WTC11 (cell line): ENCODE data around the gene DOCK8. TPM values are rescaled to one million over a fixed set of nuclear protein-coding genes. Genes with fewer than 3 reads are reported as not detected.
A peak's percentile ranks its signal among the peaks of the same experiment; 100 is the strongest.

Experiments
- ATAC-seq: fragments of 200-7000 bp; cut with Tn5 transposase; 2 replicates; pipeline ENCODE4 v1.10.0; 2021; ENCODE audit warnings: mild to moderate bottlenecking, moderate library complexity
- CTCF ChIA-PET: fragments of 300-600 bp; sonication (Branson Sonifier 250); formaldehyde crosslinking; loops from one replicate; lab custom pipeline; 2021; ENCODE audit warnings: antibody characterized with exemption; lab: Charles Lee
- POLR2A ChIA-PET: fragments of 350-600 bp; sonication (Branson Sonifier 250); formaldehyde crosslinking; loops from one replicate; lab custom pipeline; 2021; ENCODE audit warnings: antibody characterized with exemption; lab: Charles Lee
- DNase-seq: peaks from one replicate; pipeline ENCODE4 v3.0.0; 2021; ENCODE audit warnings: low spot score
- H3K27ac Mint-ChIP-seq: 2 replicates; pipeline ENCODE4 v1.8.0; 2021; ENCODE audit warnings: mixed read lengths
- H3K27me3 Mint-ChIP-seq: 2 replicates; pipeline ENCODE4 v1.8.0; 2021; ENCODE audit warnings: low read depth, mild to moderate bottlenecking, moderate library complexity, mixed read lengths
- H3K36me3 Mint-ChIP-seq: 2 replicates; pipeline ENCODE4 v1.8.0; 2021; ENCODE audit warnings: mixed read lengths
- H3K4me1 Mint-ChIP-seq: 2 replicates; pipeline ENCODE4 v1.8.0; 2022; ENCODE audit warnings: mixed read lengths
- H3K4me3 Mint-ChIP-seq: 2 replicates; pipeline ENCODE4 v1.8.0; 2021; ENCODE audit warnings: mild to moderate bottlenecking, moderate library complexity, mixed read lengths
- H3K9me3 Mint-ChIP-seq: 2 replicates; pipeline ENCODE4 v1.8.0; 2021; ENCODE audit warnings: mixed read lengths
- CDX4 ChIP-seq: fragments of 250-450 bp; sonication (Bioruptor Pico); IDR thresholded peaks from 2 replicates; pipeline ENCODE4 v1.9.0; 2021; ENCODE audit warnings: moderate library complexity, mild to moderate bottlenecking, inconsistent platforms, borderline replicate concordance
- CREB1 ChIP-seq: sonication (generic); formaldehyde crosslinking; IDR thresholded peaks from 2 replicates; pipeline ENCODE4 v1.8.0; 2023; ENCODE audit warnings: mild to moderate bottlenecking, missing genetic modification reagents
- CTCF ChIP-seq: fragments of 200-600 bp; IDR thresholded peaks from 2 replicates; pipeline ENCODE4 v1.8.0; 2022; ENCODE audit warnings: antibody characterized with exemption
- E2F5 ChIP-seq: sonication (generic); formaldehyde crosslinking; IDR thresholded peaks from 2 replicates; pipeline ENCODE4 v1.8.1; 2022; ENCODE audit warnings: mild to moderate bottlenecking, moderate library complexity, missing genetic modification reagents
- MXD4 ChIP-seq: fragments of 250-450 bp; sonication (Bioruptor Pico); IDR thresholded peaks from 2 replicates; pipeline ENCODE4 v1.8.0; 2021; ENCODE audit warnings: mild to moderate bottlenecking, moderate library complexity, borderline replicate concordance
- NFATC4 ChIP-seq: fragments of 250-450 bp; sonication (Bioruptor Pico); IDR thresholded peaks from 2 replicates; pipeline ENCODE4 v1.9.0; 2021; ENCODE audit warnings: mild to moderate bottlenecking
- NFE2L1 ChIP-seq: sonication (generic); formaldehyde crosslinking; IDR thresholded peaks from 2 replicates; pipeline ENCODE4 v1.8.1; 2023; ENCODE audit warnings: missing genetic modification reagents
- PRDM15 ChIP-seq: sonication (generic); formaldehyde crosslinking; IDR thresholded peaks from 2 replicates; pipeline ENCODE4 v1.8.0; 2022; ENCODE audit warnings: missing genetic modification reagents
- RELA ChIP-seq: sonication (generic); formaldehyde crosslinking; IDR thresholded peaks from 2 replicates; pipeline ENCODE4 v1.8.1; 2022; ENCODE audit warnings: missing genetic modification reagents, mild to moderate bottlenecking, borderline replicate concordance
- SOX15 ChIP-seq: fragments of 250-450 bp; sonication (Bioruptor Pico); IDR thresholded peaks from 2 replicates; pipeline ENCODE4 v1.9.0; 2021; ENCODE audit warnings: mild to moderate bottlenecking
- SP1 ChIP-seq: sonication (generic); formaldehyde crosslinking; conservative IDR thresholded peaks from 2 replicates; pipeline ENCODE4 v1.8.1; 2022; ENCODE audit warnings: missing genetic modification reagents
- TP53 ChIP-seq: sonication (generic); formaldehyde crosslinking; IDR thresholded peaks from 2 replicates; pipeline ENCODE4 v1.8.1; 2023; ENCODE audit warnings: mild to moderate bottlenecking, missing genetic modification reagents
- ZNF423 ChIP-seq: fragments of 250-450 bp; sonication (Bioruptor Pico); IDR thresholded peaks from 2 replicates; pipeline ENCODE4 v2.1.2; 2022; ENCODE audit warnings: mild to moderate bottlenecking, moderate library complexity
- ZNF671 ChIP-seq: fragments of 250-450 bp; sonication (Bioruptor Pico); IDR thresholded peaks from 2 replicates; pipeline ENCODE4 v1.8.0; 2021; ENCODE audit warnings: mild to moderate bottlenecking
- total RNA-seq: library from RNA; stranded (reverse); gene quantifications from 3 replicates; pipeline ENCODE4 v1.2.3, GENCODE V29; 2021
- TF ChIP-seq, protein P1 (sequence below): sonication (generic); formaldehyde crosslinking; IDR thresholded peaks from 2 replicates; pipeline ENCODE4 v1.8.0; 2023; ENCODE audit warnings: missing genetic modification reagents
- TF ChIP-seq, protein P2 (sequence below): sonication (generic); formaldehyde crosslinking; IDR thresholded peaks from 2 replicates; pipeline ENCODE4 v1.8.1; 2023; ENCODE audit warnings: mild to moderate bottlenecking, missing genetic modification reagents, moderate library complexity

The DOCK8 gene
- total RNA-seq, 1 experiment from 2014 or later, result 3.2 TPM

DNA sequence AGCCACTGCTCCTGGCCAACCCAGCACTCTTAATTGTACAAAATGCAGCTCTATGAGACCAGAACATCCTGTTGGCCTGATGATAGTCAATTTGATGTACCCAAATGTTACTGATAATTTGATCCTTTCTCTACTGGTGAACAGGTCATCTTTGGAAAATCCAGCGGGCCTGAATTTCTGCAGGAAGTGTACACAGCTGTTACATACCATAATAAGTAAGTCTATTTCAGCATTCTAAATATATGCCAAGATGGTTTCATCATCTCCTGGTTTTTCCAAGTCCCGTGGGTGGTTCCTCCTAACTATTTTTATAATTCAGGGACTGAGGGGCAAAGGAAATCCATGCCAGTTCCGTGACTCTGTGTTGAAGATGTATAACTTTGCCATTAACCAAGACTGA is 155.4 kb downstream of the DOCK8 start:
- Mint-ChIP-seq H3K4me3 (no peak overlapping the region), H3K4me1 (peaks cover 13% of the 10 kb centered on the region), H3K9me3 (no peaks in the 10 kb centered on the region), H3K36me3 (no peaks in the 10 kb centered on the region), H3K27ac (no peak overlapping the region), H3K27me3 (no peaks in the 10 kb centered on the region)
- POLR2A ChIA-PET, result no interaction called here
- TF ChIP-seq ZNF671 (CRISPR knock-in tag), result no peak
- no peak for TF ChIP-seq CREB1
- no peak for TF ChIP-seq TP53
- TF ChIP-seq SP1 (CRISPR knock-in tag), result no peak
- no peak for TF ChIP-seq CTCF
- TF ChIP-seq ZNF423 (CRISPR knock-in tag), result no peak
- TF ChIP-seq E2F5 (CRISPR knock-in tag), result no peak
- TF ChIP-seq CDX4 (CRISPR knock-in tag), result no peak
- TF ChIP-seq SOX15 (CRISPR knock-in tag), result no peak
- TF ChIP-seq PRDM15 (CRISPR knock-in tag), result no peak
- TF ChIP-seq RELA (CRISPR knock-in tag), result no peak
- CTCF ChIA-PET, result no interaction called here
- DNase-seq (no peak), ATAC-seq (no peak)

DNA sequence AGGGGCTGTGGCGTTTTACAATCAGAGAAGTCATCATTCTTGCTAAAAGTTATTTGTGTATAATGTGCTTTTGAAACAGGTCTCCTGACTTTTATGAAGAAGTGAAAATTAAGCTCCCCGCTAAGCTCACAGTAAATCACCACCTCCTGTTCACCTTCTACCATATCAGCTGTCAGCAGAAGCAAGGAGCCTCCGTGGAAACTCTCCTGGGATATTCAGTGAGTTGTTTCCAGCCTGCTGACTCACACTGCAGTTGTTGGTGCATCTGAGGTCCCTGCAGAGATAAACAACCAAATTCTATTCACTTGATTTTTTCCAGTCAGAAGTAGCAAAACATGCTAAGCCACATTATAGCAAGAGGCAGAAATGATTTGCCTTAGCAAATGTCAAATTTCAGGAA is 156.7 kb downstream of the DOCK8 start:
- no peaks in the 10 kb centered on the region for H3K9me3 Mint-ChIP-seq
- 0 out of 2 replicates have a peak, but pooled peaks have one; percentile 24 for ATAC-seq
- no peaks in the 10 kb centered on the region for H3K27me3 Mint-ChIP-seq
- ChIA-PET CTCF (interaction anchor here (0.6 to 1.9 kb wide), 2 partner anchors 24 to 343 kb away, joined by 4 to 5 read pairs; no protein-coding TSS in a partner anchor), POLR2A (interaction anchor here (0.7 kb wide), 1 partner anchor 395 kb away, joined by 3 read pairs; no protein-coding TSS in a partner anchor)
- H3K4me3 Mint-ChIP-seq, result no peak overlapping the region
- no peaks in the 10 kb centered on the region for H3K36me3 Mint-ChIP-seq
- H3K4me1 Mint-ChIP-seq, result peaks cover 12% of the 10 kb centered on the region
- H3K27ac Mint-ChIP-seq, result no peak overlapping the region
- DNase-seq, result no peak
- TF ChIP-seq SOX15 (CRISPR knock-in tag), result no peak
- TF ChIP-seq MXD4 (CRISPR knock-in tag), result no peak
- TF ChIP-seq NFATC4 (CRISPR knock-in tag), result no peak
- no peak for TF ChIP-seq NFE2L1 (CRISPR knock-in tag)
- TF ChIP-seq, protein P1, sequence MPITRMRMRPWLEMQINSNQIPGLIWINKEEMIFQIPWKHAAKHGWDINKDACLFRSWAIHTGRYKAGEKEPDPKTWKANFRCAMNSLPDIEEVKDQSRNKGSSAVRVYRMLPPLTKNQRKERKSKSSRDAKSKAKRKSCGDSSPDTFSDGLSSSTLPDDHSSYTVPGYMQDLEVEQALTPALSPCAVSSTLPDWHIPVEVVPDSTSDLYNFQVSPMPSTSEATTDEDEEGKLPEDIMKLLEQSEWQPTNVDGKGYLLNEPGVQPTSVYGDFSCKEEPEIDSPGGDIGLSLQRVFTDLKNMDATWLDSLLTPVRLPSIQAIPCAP (CRISPR knock-in tag), result no peak
- TF ChIP-seq, protein P2, sequence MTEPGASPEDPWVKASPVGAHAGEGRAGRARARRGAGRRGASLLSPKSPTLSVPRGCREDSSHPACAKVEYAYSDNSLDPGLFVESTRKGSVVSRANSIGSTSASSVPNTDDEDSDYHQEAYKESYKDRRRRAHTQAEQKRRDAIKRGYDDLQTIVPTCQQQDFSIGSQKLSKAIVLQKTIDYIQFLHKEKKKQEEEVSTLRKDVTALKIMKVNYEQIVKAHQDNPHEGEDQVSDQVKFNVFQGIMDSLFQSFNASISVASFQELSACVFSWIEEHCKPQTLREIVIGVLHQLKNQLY, result no peak
